ENCODE measurements around the gene MTFR1L. TPM values are rescaled to one million over a fixed set of nuclear protein-coding genes. Genes with fewer than 3 reads are reported as not detected.

The MTFR1L gene
- total RNA-seq, 1 experiment from 2014 or later: 28.9 TPM

DNA sequence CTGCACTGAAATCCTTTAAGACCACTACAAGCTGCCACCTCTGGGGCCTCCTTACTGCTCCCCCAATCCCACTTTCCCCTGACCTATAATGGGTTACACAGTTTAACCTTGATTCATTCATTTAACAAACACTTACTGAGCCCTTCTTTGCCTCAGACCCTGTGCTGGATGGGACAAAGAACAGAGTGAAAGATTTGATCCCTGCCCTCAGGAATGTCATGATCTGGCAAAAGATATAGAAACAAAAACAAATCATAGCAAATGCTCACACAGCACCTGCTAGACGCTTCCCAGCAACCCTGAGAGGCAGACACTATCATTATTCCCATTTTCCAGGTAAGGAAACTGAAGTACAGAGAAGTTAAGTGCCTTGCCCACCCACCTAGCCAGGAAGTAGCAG is 46.5 kb downstream of the MTFR1L start (continued):
- TF ChIP-seq, protein P1, sequence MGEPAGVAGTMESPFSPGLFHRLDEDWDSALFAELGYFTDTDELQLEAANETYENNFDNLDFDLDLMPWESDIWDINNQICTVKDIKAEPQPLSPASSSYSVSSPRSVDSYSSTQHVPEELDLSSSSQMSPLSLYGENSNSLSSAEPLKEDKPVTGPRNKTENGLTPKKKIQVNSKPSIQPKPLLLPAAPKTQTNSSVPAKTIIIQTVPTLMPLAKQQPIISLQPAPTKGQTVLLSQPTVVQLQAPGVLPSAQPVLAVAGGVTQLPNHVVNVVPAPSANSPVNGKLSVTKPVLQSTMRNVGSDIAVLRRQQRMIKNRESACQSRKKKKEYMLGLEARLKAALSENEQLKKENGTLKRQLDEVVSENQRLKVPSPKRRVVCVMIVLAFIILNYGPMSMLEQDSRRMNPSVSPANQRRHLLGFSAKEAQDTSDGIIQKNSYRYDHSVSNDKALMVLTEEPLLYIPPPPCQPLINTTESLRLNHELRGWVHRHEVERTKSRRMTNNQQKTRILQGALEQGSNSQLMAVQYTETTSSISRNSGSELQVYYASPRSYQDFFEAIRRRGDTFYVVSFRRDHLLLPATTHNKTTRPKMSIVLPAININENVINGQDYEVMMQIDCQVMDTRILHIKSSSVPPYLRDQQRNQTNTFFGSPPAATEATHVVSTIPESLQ (CRISPR knock-in tag; IDR thresholded peaks at IDR 0.05): no peak
- TF ChIP-seq AFF4 (CRISPR knock-in tag; IDR thresholded peaks at IDR 0.05; ENCODE audit: borderline replicate concordance): no peak
- TF ChIP-seq, protein P2, sequence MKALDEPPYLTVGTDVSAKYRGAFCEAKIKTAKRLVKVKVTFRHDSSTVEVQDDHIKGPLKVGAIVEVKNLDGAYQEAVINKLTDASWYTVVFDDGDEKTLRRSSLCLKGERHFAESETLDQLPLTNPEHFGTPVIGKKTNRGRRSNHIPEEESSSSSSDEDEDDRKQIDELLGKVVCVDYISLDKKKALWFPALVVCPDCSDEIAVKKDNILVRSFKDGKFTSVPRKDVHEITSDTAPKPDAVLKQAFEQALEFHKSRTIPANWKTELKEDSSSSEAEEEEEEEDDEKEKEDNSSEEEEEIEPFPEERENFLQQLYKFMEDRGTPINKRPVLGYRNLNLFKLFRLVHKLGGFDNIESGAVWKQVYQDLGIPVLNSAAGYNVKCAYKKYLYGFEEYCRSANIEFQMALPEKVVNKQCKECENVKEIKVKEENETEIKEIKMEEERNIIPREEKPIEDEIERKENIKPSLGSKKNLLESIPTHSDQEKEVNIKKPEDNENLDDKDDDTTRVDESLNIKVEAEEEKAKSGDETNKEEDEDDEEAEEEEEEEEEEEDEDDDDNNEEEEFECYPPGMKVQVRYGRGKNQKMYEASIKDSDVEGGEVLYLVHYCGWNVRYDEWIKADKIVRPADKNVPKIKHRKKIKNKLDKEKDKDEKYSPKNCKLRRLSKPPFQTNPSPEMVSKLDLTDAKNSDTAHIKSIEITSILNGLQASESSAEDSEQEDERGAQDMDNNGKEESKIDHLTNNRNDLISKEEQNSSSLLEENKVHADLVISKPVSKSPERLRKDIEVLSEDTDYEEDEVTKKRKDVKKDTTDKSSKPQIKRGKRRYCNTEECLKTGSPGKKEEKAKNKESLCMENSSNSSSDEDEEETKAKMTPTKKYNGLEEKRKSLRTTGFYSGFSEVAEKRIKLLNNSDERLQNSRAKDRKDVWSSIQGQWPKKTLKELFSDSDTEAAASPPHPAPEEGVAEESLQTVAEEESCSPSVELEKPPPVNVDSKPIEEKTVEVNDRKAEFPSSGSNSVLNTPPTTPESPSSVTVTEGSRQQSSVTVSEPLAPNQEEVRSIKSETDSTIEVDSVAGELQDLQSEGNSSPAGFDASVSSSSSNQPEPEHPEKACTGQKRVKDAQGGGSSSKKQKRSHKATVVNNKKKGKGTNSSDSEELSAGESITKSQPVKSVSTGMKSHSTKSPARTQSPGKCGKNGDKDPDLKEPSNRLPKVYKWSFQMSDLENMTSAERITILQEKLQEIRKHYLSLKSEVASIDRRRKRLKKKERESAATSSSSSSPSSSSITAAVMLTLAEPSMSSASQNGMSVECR (CRISPR knock-in tag; IDR thresholded peaks at IDR 0.05; ENCODE audit: borderline replicate concordance): no peak

DNA sequence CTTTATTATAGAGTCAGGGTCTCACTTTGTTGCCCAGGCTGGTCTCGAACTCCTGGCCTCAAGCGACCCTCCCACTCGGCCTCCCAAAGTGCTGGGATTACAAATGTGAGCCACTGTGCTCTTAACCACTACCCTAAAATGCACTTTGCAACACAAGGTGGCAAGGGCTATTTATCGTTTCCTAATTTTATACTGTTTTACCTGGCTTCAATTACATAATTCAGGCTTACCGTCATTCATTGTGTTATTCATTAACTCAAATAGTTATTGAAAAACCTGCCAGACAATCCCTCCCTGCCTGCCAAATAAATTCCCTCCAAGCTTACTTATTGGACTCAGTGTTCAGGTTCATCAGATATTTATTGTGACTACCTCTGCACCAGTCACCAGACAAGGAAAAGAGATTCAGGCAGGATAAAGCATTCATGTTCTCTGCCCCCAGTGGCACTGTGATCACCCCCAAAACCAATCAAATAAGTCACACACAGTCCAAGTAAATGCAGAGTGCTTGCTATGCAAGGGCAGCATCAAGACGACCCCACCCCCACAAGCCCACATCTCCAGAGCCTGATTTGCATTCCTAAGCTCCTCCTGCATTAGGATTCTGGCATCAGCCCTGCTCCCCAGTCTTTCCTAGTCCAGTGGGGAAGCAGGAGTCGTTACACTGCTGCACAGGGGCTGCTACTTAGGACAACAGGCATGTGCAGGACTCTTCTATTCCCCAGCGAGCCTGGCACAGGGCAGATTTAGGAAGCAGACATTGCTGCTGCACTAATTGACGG is 47.6 kb downstream of the MTFR1L start:
- Mint-ChIP-seq H3K36me3 (peaks cover 6% of the 10 kb centered on the region; the same call in 1 of the 2 replicates), H3K4me3 (no peak overlapping the region), H3K27me3 (ENCODE audit: low read depth) (no peaks in the 10 kb centered on the region), H3K27ac (peak overlapping the region; percentile 71), H3K9me3 (no peaks in the 10 kb centered on the region), H3K4me1 (peaks cover 23% of the 10 kb centered on the region)
- POLR2A ChIA-PET: interaction anchor here (0.5 to 0.6 kb wide), 2 partner anchors 19 to 33 kb away, joined by 3 to 7 read pairs; no protein-coding TSS in a partner anchor
- peak; percentile 67 for ATAC-seq
- CTCF ChIA-PET: interaction anchor here (1.1 to 1.5 kb wide), 2 partner anchors 28 to 130 kb away, joined by 4 to 12 read pairs; partner anchors contain the start of gene PAFAH2
- peak; percentile 44 for DNase-seq (ENCODE audit: low spot score)
- TF ChIP-seq IRF2 (CRISPR knock-in tag; IDR thresholded peaks at IDR 0.05; ENCODE audit: borderline replicate concordance, low read depth) (no peak), NFATC4 (CRISPR knock-in tag; IDR thresholded peaks at IDR 0.05) (no peak), TP53 (CRISPR knock-in tag; IDR thresholded peaks at IDR 0.05) (no peak), ZNF138 (CRISPR knock-in tag; conservative IDR thresholded peaks at IDR 0.05) (no peak), RELA (CRISPR knock-in tag; IDR thresholded peaks at IDR 0.05; ENCODE audit: borderline replicate concordance) (no peak), ZNF532 (CRISPR knock-in tag; IDR thresholded peaks at IDR 0.05; ENCODE audit: borderline replicate concordance) (no peak), OVOL2 (CRISPR knock-in tag; IDR thresholded peaks at IDR 0.05; ENCODE audit: borderline replicate concordance) (no peak), ATF1 (CRISPR knock-in tag; IDR thresholded peaks at IDR 0.05) (no peak), TEAD4 (CRISPR knock-in tag; IDR thresholded peaks at IDR 0.05) (no peak), PREB (CRISPR knock-in tag; IDR thresholded peaks at IDR 0.05; ENCODE audit: borderline replicate concordance) (no peak)
- TF ChIP-seq, protein P3, sequence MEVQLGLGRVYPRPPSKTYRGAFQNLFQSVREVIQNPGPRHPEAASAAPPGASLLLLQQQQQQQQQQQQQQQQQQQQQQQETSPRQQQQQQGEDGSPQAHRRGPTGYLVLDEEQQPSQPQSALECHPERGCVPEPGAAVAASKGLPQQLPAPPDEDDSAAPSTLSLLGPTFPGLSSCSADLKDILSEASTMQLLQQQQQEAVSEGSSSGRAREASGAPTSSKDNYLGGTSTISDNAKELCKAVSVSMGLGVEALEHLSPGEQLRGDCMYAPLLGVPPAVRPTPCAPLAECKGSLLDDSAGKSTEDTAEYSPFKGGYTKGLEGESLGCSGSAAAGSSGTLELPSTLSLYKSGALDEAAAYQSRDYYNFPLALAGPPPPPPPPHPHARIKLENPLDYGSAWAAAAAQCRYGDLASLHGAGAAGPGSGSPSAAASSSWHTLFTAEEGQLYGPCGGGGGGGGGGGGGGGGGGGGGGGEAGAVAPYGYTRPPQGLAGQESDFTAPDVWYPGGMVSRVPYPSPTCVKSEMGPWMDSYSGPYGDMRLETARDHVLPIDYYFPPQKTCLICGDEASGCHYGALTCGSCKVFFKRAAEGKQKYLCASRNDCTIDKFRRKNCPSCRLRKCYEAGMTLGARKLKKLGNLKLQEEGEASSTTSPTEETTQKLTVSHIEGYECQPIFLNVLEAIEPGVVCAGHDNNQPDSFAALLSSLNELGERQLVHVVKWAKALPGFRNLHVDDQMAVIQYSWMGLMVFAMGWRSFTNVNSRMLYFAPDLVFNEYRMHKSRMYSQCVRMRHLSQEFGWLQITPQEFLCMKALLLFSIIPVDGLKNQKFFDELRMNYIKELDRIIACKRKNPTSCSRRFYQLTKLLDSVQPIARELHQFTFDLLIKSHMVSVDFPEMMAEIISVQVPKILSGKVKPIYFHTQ (CRISPR knock-in tag; IDR thresholded peaks at IDR 0.05): no peak
